A673 (cell line): ENCODE measurements around the gene SPATA4. TPM values are rescaled to one million over a fixed set of nuclear protein-coding genes. Genes with fewer than 3 reads are reported as not detected.

ENCODE experiments used
- BruUV-seq: library from RNA; stranded (reverse); fragments of 400-500 nt; replicated peaks from 2 replicates; lab custom pipeline; 2021; lab: Mats Ljungman, UMichigan
- CTCF ChIA-PET: fragments of 300-600 bp; sonication (Branson Sonifier 250); formaldehyde crosslinking; loops from one replicate; lab custom pipeline; 2022; ENCODE audit warnings: antibody characterized with exemption; lab: Charles Lee
- POLR2A ChIA-PET: fragments of 300-600 bp; sonication (Branson Sonifier 250); formaldehyde crosslinking; loops from one replicate; lab custom pipeline; 2022; ENCODE audit warnings: antibody characterized with exemption; ENCODE audit not compliant: low non-redundant PET; lab: Charles Lee
- DNase-seq: peaks from one replicate; pipeline ENCODE4 v3.0.0-alpha.2; 2015; ENCODE audit warnings: low spot score
- H3K27ac ChIP-seq: fragments of 200-600 bp; sonication (generic); 2 replicates; pipeline ENCODE4 v1.5.1; 2016; ENCODE audit warnings: mixed run types, low read depth, mild to moderate bottlenecking, mixed read lengths, antibody characterized with exemption, low read length; ENCODE audit not compliant: poor library complexity, severe bottlenecking
- H3K27me3 ChIP-seq: fragments of 200-600 bp; sonication (generic); replicated peaks from 2 replicates; pipeline ENCODE4 v1.6.1; 2017; ENCODE audit warnings: mixed run types, low read depth, mild to moderate bottlenecking, mixed read lengths, antibody characterized with exemption, low read length; ENCODE audit not compliant: insufficient read depth, poor library complexity
- H3K36me3 ChIP-seq: fragments of 200-600 bp; sonication (generic); 2 replicates; pipeline ENCODE4 v1.6.1; 2016; ENCODE audit warnings: mixed run types, mild to moderate bottlenecking, mixed read lengths, antibody characterized with exemption, low read length; ENCODE audit not compliant: insufficient read depth, poor library complexity, severe bottlenecking
- H3K4me1 ChIP-seq: fragments of 200-600 bp; sonication (generic); 2 replicates; pipeline ENCODE4 v1.6.1; 2017; ENCODE audit warnings: mixed run types, mild to moderate bottlenecking, mixed read lengths, antibody characterized with exemption, low read length; ENCODE audit not compliant: insufficient read depth, poor library complexity, severe bottlenecking
- H3K4me3 ChIP-seq: fragments of 200-600 bp; sonication (generic); 2 replicates; pipeline ENCODE4 v1.5.1; 2016; ENCODE audit warnings: low read depth, mixed run types, mild to moderate bottlenecking, mixed read lengths, low read length; ENCODE audit not compliant: poor library complexity, severe bottlenecking
- H3K9me3 ChIP-seq: fragments of 200-600 bp; sonication (generic); 2 replicates; pipeline ENCODE4 v1.6.1; 2016; ENCODE audit warnings: mixed run types, low read depth, mild to moderate bottlenecking, mixed read lengths, antibody characterized with exemption, low read length; ENCODE audit not compliant: poor library complexity, severe bottlenecking
- CTCF ChIP-seq: fragments of 300-800, 200-600 bp; sonication (generic); conservative IDR thresholded peaks from 2 replicates; pipeline ENCODE4 v1.5.1; 2017; ENCODE audit warnings: low read depth, mild to moderate bottlenecking, antibody characterized with exemption, low read length, moderate library complexity, mixed read lengths
- EZH2 ChIP-seq: fragments of 200-600 bp; sonication (generic); IDR thresholded peaks from 2 replicates; pipeline ENCODE4 v1.6.1; 2017; ENCODE audit warnings: borderline replicate concordance, low read depth, mild to moderate bottlenecking, mixed read lengths, antibody characterized with exemption, low read length; ENCODE audit not compliant: poor library complexity, severe bottlenecking
- intact Hi-C: fragments of 100-400 bp; cut with micrococcal nuclease; formaldehyde crosslinking; loops from one replicate; pipeline ENCODE4 v1.10.0; 2022; ENCODE audit not compliant: unreplicated experiment
- total RNA-seq: library from RNA; stranded (reverse); gene quantifications from 2 replicates; pipeline ENCODE4 v1.2.3, GENCODE V29; 2021

Gene SPATA4
- total RNA-seq, 1 experiment from 2014 or later, result not detected

DNA sequence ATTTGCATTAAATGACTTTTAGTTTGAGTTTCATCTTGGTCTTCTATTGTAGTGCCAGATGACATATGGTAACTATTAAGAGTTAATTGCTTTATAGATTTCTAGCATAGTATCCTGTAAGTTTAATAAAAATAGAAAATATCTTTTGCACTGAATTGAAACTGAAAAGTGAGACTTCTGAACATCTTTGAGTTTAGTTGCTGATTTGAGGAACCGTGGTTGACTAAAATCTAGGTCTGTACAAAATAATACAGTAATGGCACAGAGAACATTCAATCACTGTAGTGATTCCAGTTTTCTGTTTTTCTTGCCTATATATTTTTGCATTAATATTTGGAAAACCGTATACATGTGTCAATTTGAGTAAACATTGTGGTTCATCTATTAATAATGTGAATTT is 60.7 kb downstream of the SPATA4 start:
- no TSS peak for BruUV-seq
- H3K27me3 ChIP-seq, result no peaks in the 10 kb centered on the region
- H3K27ac ChIP-seq, result no peak overlapping the region
- TF ChIP-seq CTCF, result no peak
- TF ChIP-seq EZH2, result no peak
- ChIA-PET POLR2A (no interaction called here), CTCF (no interaction called here)
- intact Hi-C loops, result no loop called here
- H3K4me1 ChIP-seq, result no peaks in the 10 kb centered on the region
- H3K4me3 ChIP-seq, result no peak overlapping the region
- H3K9me3 ChIP-seq, result no peaks in the 10 kb centered on the region
- no peak for DNase-seq
- H3K36me3 ChIP-seq, result no peaks in the 10 kb centered on the region

Other genes with a start within 250 kb of the SPATA4 start
- gene WDR17, start 129.7 kb downstream of the SPATA4 start, total RNA-seq, result 6.9 and 8.1 TPM in 2 replicates
- not detected in 2 replicates for gene ASB5, start 73.6 kb upstream of the SPATA4 start, total RNA-seq
- gene SPCS3, start 124.4 kb upstream of the SPATA4 start, total RNA-seq, result 118 and 128 TPM in 2 replicates